ENCODE data around the gene PTPRT. TPM values are rescaled to one million over a fixed set of nuclear protein-coding genes. Genes with fewer than 3 reads are reported as not detected.

The PTPRT gene
- total RNA-seq, 1 donor from 2014 or later, result 0.10 TPM

DNA sequence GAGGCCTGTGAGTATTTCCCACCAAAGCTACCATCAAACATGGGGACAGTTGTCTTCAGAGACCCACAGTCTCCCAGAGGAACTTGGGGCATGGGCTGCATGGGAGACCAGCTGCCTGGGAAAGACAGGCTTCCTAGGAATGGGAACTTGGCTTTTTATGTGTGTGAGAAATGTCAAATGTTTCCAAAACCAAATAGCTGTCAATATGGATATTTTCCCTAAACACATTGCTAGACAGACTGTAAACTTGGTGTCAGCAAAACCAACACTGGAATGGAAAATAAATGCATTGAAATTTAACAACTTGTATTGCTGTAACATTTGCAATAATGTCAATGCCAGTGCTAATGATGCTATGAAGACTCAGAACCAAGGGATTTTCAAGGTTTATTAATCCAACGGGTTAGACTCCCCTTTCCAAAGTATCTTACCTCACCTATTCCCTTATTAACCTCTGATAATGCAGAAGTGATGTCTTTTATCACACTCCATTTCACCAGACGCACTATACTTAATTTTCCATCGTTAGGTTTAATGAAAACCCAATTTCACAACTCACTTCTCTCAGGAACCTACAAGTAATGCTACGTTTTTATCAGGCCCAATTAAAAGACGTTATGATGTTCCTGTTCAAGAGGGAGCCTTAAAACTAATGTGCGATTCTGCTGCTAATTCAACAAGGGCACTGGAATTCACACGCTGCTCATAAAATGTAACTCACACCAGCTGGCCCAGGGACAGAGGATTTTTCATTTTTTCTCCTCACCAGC is 1025.4 kb downstream of the PTPRT start:
- intact Hi-C loops (cut with micrococcal nuclease), result no loop called here
- ATAC-seq, result no peak
- DNase-seq, result no peak

DNA sequence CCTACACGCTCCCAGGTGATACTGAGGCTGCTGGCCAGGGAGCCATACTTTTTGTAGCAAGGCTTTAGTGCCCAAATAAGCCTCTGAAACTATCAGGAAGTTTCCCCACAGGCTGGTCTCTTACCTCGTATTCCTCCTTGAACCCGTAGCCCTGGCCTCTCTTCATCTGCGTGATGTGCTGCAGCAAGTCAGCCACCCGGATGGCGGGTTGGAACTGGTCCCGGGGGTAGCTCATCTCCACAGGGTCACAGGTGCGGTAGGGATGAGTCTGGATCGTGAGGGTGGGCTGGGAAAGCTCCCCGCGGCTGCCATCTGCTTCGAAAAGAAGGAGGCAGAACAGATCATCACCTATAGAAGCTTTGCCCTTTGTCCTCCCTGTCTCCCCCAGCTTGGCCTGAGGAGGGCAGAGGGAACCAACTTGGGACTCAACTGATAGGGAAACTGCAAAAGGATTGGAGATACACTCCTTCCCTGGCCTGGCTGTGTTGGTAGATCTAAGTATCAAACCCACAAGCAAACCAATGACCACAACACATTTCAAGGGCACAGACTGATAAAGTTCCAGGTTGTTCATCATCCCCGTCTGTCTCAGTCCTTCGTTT is 1028.4 kb downstream of the PTPRT start:
- DNase-seq (no peak), ATAC-seq (no peak)
- intact Hi-C loops (cut with micrococcal nuclease), result no loop called here

DNA sequence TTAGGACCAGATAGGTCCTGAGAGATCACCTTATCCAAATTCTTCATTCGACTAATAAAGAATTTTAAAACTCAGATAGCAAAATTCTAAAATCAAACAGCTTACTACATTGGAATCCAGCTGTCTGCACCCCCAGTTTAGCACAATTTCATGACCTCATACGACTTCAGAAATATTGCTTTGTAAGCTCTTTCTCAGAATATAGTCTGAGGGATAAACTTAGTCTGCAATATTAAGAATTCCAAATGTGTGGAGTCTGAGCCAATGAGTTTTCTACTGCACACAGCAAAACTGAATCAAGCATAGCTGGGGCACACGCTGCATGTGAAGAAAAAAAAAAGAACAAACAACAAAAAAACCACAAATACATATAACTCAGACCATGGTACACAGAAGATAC is 1029.9 kb downstream of the PTPRT start:
- ATAC-seq (no peak), DNase-seq (no peak)
- intact Hi-C loops (cut with micrococcal nuclease), result no loop called here

DNA sequence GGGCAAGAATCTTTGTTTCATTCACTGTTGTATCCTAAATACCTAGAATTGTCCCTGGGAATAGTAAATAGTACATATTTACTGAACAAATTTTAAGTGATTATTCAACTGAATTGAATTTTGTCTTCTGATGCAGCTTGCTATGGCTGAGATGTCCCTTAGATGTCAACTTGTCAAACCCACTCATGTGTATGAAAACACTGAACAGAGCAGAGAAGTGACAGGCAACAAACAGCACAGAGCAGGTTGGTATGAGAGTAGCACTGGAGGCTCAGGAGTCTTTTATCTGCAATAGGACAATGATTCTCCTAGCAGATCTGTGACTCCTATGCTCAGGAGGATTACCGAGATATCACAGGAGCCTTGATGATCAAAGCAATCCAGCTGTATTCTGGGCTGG is 1031.4 kb downstream of the PTPRT start:
- intact Hi-C loops (cut with micrococcal nuclease), result no loop called here
- DNase-seq (no peak), ATAC-seq (no peak)

DNA sequence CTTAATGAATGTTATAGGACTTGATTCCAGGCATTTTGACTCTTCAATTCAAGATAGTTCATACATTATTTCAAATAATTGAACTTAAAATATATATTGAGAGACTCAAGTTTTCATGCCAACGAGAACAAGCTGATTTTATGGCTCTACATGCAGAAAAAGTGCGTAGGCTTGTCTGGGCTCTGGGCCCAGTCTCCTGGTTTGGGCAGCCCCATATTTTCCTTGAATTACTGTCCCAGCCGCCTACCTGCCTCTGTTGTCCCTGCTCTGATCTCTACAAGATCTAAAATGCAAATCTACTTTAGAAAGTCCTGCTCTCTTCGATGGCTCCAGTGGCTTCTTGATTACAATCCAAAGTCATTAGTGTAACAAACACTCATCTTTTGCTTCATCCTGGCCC is 1034.1 kb downstream of the PTPRT start:
- intact Hi-C loops (cut with micrococcal nuclease), result no loop called here
- no peak for ATAC-seq
- no peak for DNase-seq

DNA sequence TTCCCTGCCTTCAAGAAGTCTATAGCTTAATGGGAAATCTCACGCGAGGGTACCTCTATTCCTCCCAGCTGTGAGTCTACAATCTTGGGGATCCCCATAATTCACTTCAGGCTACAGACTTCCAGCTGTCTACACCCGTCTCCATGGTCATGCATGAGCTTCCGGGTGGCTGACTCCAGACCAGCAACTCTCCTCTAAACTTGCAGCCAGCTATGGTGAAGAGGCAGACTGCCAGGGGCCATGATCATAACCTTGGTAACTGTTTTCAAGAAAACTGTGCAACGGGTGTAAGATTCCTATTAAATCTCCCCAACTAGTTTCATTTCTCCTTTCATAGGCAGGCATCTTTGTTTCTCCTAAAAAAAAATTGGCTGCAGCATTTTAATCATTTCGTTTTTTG is 1037.1 kb downstream of the PTPRT start:
- intact Hi-C loops (cut with micrococcal nuclease), result no loop called here
- ATAC-seq, result no peak
- no peak for DNase-seq

DNA sequence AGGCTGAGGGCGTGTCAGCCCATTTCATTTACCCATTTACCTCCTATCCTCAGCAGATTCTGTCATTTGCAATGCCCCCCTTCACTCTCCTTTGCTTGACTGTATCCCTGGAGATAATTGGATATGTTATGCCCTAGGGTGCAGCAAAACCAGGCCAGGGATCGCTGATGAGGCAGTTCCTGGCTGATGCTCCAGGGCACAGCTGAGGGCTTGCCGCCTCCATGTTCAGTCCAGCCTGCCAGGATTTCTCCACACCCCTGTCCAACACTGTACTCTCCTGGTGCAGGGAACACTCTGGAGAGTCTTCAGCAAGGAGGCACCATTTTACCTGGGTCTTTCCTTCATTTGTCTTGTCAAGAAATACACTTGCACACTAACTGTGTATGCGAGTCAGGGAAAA is 1039.5 kb downstream of the PTPRT start:
- ATAC-seq, result no peak
- intact Hi-C loops (cut with micrococcal nuclease), result no loop called here
- no peak for DNase-seq

DNA sequence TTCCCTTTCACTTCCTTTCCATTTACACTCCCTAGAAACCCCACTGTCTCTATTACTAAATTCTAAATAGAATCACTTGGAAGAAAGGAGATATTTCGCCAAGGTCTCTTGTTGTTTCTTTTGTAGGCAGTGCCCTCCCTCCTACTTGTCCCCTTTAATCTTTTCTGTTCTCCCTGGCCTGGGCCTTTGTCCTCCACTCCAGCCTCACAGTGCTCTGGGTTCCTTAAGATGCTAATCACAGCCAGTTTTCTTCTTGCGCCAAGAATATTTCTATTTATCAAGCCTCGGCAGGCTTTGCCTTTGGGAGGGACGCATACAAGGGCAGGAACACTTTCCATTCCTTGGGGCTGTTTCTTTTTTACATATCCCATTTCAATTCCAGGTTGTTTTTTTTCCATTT is 1051.0 kb downstream of the PTPRT start:
- intact Hi-C loops (cut with micrococcal nuclease), result no loop called here
- ATAC-seq (no peak), DNase-seq (no peak)

DNA sequence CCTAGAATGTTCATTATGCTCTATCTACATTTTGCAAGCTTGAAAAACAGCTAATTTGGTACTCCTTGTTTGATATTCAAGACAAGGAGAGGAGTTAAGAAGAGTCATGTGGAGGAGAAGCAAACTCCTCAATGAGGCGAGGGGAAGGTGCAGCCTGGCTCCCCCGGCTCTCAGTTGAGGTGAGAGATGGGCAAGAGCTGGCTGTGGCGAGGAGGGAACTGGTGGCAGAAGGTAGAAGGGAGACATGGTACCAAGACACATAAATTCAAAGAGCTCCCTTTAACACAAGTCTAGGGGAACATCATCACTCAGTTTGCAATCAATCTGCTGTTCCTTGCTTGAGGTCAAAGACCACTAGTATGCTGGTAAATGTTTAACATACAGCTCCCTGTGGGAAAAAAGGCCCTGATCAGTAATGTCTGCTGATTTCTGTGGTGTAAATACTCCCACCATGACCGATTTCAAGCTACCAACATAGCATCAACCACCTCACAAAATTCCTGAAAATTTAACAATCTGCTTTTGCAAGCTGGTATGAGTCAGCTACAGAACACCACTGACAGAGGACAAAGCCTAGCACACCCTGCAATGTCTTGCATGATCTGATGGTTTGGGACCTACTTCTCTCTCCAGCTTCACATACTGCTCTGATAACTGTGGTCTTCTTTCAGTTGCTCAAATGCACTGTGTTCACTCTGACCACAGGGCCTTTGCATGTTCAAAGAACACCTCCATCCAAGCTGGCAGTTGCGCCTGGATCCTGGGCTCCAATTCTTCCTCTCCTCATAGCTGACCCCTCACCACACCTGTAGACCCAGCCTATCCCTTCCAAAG is 1055.2 kb downstream of the PTPRT start:
- intact Hi-C loops (cut with micrococcal nuclease), result no loop called here
- ATAC-seq, result no peak
- no peak for DNase-seq

DNA sequence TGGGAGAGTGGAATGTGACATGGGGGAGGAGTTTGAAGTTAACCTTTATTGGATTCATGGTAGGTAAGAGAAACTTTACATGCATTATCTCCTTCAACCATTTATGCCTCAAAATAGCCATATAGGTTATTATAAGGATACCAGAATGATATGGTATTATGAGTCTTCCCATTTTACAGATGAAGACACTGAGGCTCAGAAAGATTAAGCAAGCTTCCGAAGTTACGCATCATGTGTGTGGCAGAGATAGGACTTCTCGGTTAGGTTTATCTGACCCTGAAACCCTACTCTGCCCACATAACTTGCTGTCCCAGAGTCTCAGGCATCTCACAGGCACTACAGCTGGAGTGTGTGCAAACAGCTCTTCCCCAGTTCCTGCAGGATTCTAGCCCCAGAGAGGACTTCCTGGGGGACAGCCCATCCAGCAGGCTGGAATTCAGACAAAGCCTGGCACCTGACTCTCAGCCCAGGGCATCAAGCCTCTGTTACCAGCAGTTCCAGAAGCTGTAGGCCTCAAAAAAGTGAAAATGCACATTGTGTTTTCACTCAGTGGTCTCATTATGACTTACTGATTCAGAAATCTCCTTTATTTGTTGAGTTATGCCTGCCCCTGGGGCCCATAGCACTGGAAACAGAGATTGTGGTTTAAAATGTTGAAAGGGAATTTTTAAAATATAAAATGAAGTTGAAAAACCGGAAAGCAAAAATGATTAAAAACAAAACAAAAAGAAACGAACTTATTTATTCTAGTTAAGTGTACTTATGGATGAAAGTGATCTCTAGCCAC is 1058.7 kb downstream of the PTPRT start:
- ATAC-seq, result no peak
- no peak for DNase-seq
- intact Hi-C loops (cut with micrococcal nuclease), result no loop called here

DNA sequence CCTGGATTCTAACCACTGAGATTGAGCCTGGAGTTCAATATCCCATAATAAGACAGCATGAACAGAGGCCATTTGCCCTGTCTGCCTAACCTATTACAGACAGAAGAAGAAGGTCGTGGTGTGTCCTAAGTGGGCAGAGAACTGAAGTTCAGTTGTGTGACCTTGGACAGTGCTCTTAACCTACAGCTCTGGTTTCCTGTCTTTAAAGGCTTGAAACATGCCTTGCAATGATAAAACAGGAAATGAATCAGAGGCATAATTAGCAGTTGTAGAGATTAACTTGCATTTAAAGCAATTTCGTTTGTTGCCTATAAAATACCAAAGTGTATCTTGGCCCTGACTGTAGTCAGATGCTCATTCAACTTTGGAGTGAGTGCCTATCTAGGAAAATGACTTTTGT is 1064.3 kb downstream of the PTPRT start:
- ATAC-seq (no peak), DNase-seq (no peak)
- intact Hi-C loops (cut with micrococcal nuclease), result no loop called here

DNA sequence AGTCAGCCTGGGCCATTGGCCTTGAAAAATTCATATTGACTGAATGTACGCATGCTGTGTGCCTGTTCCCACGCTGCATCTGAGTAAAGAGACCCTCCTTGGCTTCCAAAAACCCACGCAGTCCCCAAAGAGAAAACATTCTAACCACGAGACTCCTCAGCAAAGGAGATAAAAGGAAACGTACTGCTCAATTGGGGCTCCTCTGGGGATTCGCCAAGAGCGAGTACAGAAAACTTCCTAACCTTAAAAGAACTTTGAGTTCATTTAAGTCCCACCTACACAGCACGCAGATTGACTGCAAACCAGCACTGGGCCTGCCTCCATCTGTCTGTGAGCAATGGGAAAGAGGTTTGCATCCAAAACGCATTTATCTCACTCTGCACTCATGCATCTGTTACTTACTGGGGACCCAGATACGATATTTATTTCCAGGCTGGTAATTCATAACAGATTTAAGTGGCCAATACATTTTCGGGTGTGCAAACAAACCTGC is 1065.7 kb downstream of the PTPRT start:
- intact Hi-C loops (cut with micrococcal nuclease), result no loop called here
- peak; percentile 39 for DNase-seq
- peak; percentile 84 for ATAC-seq

DNA sequence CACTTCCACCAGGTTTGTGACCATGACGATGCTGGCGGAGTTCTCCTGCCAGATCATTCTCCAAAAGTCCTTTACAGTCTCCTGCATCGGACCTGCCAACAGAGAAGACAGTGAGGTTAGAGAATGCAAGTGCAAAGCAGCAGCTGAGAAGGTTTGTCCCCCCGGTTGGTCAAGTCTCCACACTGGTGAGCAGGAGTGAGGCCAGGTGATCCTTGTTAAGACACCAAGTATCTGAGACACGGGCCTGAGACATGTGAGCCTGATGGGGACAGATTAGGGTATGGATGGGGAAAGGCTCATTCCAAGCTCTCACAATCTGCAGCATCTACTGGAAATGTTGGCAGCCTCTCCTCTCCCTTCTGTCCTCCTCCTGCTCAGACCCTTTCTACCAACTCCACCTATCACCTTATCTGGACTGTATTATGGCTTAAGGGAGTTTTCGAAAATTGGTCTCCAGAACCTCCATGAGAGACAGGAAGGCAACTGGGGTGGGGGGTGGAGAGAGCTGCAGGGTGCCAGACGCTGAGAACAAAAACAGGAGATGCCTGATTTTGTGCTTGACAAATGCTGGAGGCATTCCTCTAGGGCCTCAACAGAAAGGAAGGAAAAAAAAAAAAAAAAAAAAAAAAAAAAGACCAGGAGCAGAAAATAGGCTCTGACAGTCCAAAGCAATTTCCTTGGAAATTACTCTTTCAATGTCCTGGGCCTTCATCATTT is 1071.1 kb downstream of the PTPRT start:
- ATAC-seq, result no peak
- intact Hi-C loops (cut with micrococcal nuclease), result no loop called here
- no peak for DNase-seq

DNA sequence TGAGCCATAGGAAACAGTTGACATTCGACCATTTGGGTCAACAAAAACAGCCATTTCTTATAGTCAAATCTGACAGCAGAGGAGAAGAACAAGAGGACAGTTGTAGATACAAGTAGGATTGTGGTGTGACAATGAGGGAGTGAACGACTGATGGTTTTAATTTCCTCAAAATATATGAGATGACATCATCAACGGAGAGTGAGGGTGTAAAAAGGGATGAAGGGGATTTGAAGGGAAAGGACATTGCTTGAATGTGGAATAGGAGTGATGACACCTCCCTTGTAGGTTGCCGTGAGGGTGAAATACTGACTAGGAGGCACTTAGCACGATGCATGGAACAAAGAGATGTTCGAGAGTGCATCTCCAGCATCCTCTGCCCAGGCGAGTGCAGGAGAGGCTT is 1071.7 kb downstream of the PTPRT start:
- DNase-seq, result no peak
- no peak for ATAC-seq
- intact Hi-C loops (cut with micrococcal nuclease), result no loop called here

DNA sequence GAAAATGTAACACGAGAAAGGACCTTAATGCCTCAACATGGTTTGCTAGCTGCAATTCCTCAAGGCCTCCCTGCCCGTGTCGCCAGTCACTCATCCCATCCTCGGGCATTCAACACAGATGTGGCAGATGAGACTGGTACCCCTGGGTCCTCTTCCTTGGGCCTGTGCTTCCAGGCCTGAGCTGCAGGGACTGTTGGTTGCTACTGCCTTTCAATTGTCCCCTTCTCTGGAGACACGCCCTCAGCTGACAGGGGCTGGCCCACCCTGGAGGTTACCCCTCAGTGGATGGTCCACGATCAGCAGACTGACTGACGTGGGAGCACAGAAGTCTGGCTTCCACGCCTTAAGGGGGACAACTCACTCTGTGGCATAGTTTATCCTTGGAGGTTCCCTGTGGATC is 1076.5 kb downstream of the PTPRT start:
- no peak for DNase-seq
- intact Hi-C loops (cut with micrococcal nuclease), result no loop called here
- no peak for ATAC-seq

DNA sequence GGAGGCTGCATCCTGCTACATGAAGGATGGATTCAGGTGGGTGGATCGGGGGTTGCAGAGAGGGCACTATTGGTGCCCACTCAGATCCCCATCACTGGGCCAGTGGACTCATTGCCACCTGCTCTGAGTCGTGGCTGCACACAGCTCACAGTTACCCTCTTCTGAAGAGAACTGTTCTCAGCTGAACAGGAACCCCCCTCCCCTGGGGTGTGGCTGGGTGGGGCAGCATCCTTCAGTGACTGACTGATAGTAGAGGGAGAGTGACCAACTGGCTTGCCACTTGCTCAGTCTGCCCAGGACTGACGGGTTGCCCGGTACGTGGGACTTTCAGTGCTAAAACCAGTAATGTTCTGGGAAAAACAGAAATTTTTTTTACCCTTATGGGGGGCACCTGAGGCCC is 1077.5 kb downstream of the PTPRT start:
- intact Hi-C loops (cut with micrococcal nuclease), result no loop called here

DNA sequence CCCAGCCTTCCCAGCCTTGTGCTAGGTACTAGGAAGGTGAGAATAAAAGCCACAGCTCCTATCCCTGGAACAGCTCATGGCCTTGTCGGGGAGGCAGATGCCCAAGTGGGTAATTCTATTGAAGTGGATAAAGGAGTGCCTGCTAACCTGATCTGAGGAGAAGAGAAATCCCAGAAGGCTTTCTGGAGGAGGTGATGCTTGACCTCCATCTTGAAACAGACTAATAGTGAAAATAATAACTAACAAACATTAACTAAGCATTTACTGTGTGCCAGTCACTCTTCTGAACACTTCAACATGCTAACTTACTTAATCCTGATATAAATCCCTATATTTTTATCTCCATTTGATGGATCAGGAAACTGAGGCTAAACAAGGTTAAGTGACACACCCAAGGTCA is 1078.4 kb downstream of the PTPRT start:
- ATAC-seq (no peak), DNase-seq (no peak)
- intact Hi-C loops (cut with micrococcal nuclease), result no loop called here

More for the DNA sequence above, 1077.5 kb downstream of the PTPRT start:
- ATAC-seq, result no peak
- DNase-seq, result no peak

DNA sequence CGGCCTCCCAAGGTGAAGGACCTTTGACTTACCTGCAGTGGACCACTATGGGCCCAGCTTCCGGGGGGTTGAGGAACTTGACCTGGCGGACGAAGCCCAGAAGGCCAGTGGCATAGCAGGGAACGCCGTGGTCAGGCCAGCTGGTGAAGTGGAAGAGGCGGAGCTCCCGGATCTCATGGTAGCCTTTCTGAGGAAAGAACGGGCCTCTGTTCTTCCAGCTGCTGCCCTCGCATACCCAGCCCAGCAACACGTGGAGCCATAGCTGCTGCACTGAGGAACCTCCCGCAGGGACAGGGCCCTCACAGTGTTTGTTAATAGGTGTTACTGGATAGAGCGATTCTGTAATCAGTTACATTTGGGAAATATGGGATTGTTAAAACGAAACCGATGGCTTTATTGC is 1079.4 kb downstream of the PTPRT start:
- ATAC-seq (no peak), DNase-seq (no peak)
- intact Hi-C loops (cut with micrococcal nuclease), result no loop called here

DNA sequence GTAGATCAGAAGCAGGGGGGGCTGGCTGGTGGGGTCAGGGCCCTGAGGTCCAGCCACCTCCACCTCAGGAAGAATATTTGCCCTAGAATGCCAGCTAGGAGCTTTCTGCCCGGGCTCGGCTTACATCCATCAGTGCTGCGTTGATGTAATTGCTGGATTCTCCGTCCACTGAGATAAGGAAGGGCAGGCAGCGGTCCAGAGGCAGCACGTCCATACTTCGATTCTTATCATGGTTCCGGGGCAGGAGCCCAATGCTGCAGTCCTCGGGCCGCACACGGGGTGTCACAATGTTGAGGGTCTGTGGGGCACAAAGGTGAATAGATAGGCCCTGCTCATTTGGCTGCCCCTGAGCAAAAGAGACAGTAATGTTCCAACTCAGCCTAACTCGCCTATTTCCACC is 1087.7 kb downstream of the PTPRT start:
- DNase-seq (no peak), ATAC-seq (no peak)
- intact Hi-C loops (cut with micrococcal nuclease), result no loop called here

Measured in left ventricle myocardium superior (tissue), 1 donor.